GM21447 (cell line): Measurements from ENCODE around the gene ALAS2.
"Not testable (repeated sequence)": the region's sequence is repeated elsewhere in the genome, so short reads cannot be mapped to it uniquely, and the experiment has no call there.

Source experiments
- ATAC-seq: cut with Tn5 transposase; IDR thresholded peaks from one replicate; pipeline ENCODE4 v1.9.1; 2021; ENCODE audit not compliant: unreplicated experiment

Gene ALAS2

GRCh38 chrX:55030271-55031205, at the start of gene ALAS2:
Gene ALAS2, minus strand, starts transcription at chrX:55030977. Its CDS starts 4,977 bp downstream, at chrX:55026000.
- ATAC-seq = no peak

GRCh38 chrX:55074851-55075467, 44.2 kb upstream of the ALAS2 start, which contains the start of gene PAGE2B:
Gene PAGE2B, plus strand, starts transcription at chrX:55075030. Its CDS starts 1,012 bp downstream, at chrX:55076042.
- ATAC-seq = no peak

DNA sequence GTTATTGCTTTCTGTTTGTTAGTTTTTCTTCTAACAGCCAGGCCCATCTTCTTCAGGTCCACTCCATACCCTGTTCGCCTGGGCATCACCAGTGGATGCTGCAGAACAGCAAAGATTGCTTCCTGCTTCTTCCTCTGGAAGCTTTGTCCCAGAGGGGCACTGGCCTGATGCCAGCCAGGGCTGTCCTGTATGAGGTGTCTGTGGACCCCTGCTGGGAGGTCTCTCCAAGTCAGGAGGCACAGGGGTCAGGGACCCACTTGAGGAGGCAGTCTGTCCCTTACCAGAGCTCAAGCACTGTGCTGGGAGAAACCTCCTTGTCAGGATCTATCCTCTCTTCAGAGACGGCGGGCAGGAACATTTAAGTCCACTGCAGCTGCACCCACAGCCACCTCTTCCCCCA, 41.5 kb upstream of the ALAS2 start:
- ATAC-seq = no peak

DNA sequence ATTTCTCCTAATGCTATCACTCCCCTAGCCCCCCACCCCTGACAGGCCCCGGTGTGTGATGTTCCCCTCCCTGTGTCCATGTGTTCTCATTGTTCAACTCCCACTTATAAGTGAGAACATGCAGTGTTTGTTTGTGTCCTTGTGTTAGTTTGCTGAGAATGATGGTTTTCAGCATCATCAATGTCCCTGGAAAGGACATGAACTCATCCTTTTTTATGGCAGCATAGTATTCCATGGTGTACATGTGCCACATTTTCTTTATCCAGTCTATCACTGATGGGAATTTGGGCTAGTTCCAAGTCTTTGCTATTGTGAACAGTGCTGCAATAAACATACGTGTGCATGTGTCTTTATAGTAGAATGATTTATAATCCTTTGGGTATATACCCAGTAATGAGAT, 36.4 kb upstream of the ALAS2 start:
- not testable (repeated sequence) for ATAC-seq

- ATAC-seq = no peak
Measured at GRCh38 chrX:55057675-55058249, 27.0 kb upstream of the ALAS2 start.

- no peak for ATAC-seq
Measured at GRCh38 chrX:55056820-55057674, 26.3 kb upstream of the ALAS2 start.

GRCh38 chrX:55050599-55050998, 19.8 kb upstream of the ALAS2 start:
- not testable (repeated sequence) for ATAC-seq

GRCh38 chrX:55041514-55041913, 10.7 kb upstream of the ALAS2 start:
- ATAC-seq = no peak

- no peak for ATAC-seq
Measured at GRCh38 chrX:55039471-55039870, 8.7 kb upstream of the ALAS2 start.

DNA sequence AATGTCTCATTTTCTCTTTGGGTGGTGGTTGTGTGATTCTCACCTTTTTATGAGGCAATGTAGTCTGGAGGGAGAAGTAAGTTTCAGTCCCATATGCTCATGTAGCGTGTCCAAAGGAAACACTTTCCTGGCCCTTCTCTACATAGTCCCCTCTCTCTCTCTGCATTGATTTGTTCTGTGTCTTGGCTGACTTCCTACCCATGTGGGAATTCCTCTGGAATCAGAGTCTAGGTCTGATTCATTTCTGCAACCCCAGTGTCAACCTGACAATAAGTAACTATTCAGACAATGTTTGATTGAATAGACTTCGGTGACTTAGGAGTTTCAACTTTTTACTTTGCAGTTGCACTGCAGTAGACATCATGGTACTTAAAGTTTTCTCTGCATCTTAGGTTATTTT, 2.7 kb upstream of the ALAS2 start:
- ATAC-seq = no peak

DNA sequence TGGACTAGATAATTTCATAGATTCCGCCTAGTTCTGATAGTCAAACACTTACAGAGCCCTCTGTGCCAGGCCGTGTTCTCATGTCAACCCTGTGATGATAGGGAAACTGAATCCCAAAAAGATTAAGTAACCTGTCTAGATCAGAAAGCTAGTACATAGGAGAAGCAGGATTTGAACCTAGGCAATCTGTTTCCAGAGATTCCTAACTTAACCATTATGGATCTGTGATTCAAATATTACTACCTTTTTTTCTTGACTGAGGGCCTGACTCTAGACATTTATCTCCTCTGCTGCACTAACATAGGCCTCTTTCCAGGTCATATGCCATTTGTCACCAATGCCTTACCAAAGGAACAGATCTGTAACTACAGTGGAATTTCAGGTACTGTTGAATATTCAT, 1.5 kb downstream of the ALAS2 start:
- ATAC-seq = no peak

DNA sequence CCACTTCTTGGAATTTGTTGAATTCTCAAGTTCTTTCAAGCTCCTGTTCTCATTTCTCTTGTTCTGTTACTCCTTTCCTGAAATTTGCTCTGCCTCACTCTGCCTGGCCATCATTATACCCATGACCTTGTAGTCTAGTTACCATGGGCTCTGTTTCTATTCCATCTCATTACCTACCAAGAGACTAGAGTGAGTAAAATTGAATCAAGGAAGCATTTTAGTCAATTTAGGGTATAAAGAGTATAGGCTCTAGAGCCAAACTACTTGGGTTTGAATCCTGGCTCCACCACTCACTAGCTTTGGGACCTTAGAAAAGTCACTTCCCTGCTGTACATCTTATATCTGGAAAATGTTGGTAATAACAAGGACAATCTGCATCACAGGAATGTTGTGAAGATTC, 2.2 kb downstream of the ALAS2 start:
- ATAC-seq = no peak

GRCh38 chrX:55028040-55028439, 2.7 kb downstream of the ALAS2 start:
- ATAC-seq = no peak

GRCh38 chrX:55026840-55027239, 3.9 kb downstream of the ALAS2 start:
- no peak for ATAC-seq

GRCh38 chrX:55026143-55026542, 4.6 kb downstream of the ALAS2 start:
- ATAC-seq = no peak

- ATAC-seq = no peak
Measured at GRCh38 chrX:55014897-55015299, 15.9 kb downstream of the ALAS2 start.

GRCh38 chrX:55011294-55011693, 19.5 kb downstream of the ALAS2 start:
- ATAC-seq = no peak

DNA sequence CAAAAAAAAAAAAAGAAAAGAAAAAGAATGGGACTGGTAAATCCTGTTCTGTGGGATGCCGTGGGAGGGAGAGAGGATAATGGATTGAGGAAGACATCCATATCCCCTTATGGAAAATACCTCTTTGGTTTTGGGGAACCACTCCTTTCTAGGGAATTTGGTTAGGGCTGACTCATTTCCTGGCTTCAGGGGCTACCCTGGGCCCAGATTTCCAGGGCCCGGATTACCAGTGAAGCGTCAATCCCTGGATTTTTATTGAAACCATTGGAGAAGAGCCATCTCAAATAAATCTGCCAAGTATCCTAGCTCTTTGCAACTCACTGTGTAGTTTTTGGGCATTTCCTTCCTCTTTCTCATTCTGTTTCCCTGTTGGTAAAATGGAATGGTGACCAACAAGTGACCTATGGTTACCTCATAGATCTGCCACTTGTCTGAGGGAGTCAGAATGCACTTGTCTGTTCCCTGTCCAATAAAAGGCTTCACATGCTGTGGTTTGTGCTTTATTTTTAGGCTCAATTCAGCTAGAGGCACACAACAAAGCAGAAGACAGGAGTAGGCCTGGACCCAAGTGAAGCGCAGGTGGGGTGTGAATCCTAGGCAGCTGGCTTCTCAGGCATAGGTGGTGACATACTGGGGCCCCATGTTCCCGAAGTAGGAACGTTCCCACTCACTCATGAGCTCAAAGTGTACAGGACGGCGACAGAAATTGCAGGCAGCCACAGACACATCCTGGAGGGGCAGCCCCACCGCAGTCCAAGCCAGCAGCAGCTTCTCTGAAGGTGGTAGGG, 22.0 kb downstream of the ALAS2 start:
- ATAC-seq = no peak

- no peak for ATAC-seq
Measured at GRCh38 chrX:55007656-55008055, 23.1 kb downstream of the ALAS2 start.
